OCI-LY3 (cell line): ENCODE results near the gene NIPAL3.

Source experiments
- H2AFZ ChIP-seq: fragments of 200-600, 300-600 bp; shearing (Covaris generic); 2 replicates; pipeline ENCODE4 v1.6.0; 2014; ENCODE audit warnings: antibody characterized with exemption, low read depth, low read length
- H3K27ac ChIP-seq: fragments of 200-600, 300-600 bp; sonication (generic); 2 replicates; pipeline ENCODE4 v1.5.1; 2014; ENCODE audit warnings: mild to moderate bottlenecking, low read length, moderate library complexity, mixed read lengths
- H3K27me3 ChIP-seq: fragments of 200-600, 300-600 bp; sonication (generic); 2 replicates; pipeline ENCODE4 v1.6.1; 2014; ENCODE audit warnings: low read depth, low read length, mixed read lengths
- H3K36me3 ChIP-seq: fragments of 200-600, 300-600 bp; sonication (generic); replicated peaks from 2 replicates; pipeline ENCODE3; 2014; ENCODE audit warnings: low read depth, low read length, mixed read lengths
- H3K4me1 ChIP-seq: fragments of 300-600, 200-600 bp; sonication (generic); 2 replicates; pipeline ENCODE4 v1.6.1; 2014; ENCODE audit warnings: low read length, mixed read lengths
- H3K4me2 ChIP-seq: fragments of 200-600, 300-600 bp; sonication (generic); 2 replicates; pipeline ENCODE4 v1.6.1; 2014; ENCODE audit warnings: low read length, mixed read lengths
- H3K4me3 ChIP-seq: fragments of 300-600, 200-600 bp; sonication (generic); 2 replicates; pipeline ENCODE4 v1.5.1; 2014; ENCODE audit warnings: antibody characterized with exemption, mild to moderate bottlenecking, low read length, moderate library complexity
- H3K79me2 ChIP-seq: fragments of 300-600, 200-600 bp; shearing (Covaris generic); 2 replicates; pipeline ENCODE4 v1.6.1; 2014; ENCODE audit warnings: mild to moderate bottlenecking, low read length, mixed read lengths
- H3K9ac ChIP-seq: fragments of 300-600, 200-600 bp; shearing (Covaris generic); 2 replicates; pipeline ENCODE4 v1.6.0; 2014; ENCODE audit warnings: mild to moderate bottlenecking, low read length, moderate library complexity
- H3K9me3 ChIP-seq: fragments of 200-600, 300-600 bp; shearing (Covaris generic); 2 replicates; pipeline ENCODE4 v1.6.1; 2014; ENCODE audit warnings: low read length, mixed read lengths; ENCODE audit not compliant: insufficient read depth
- H4K20me1 ChIP-seq: fragments of 200-600, 300-600 bp; sonication (generic); 2 replicates; pipeline ENCODE4 v1.6.1; 2016; ENCODE audit warnings: low read length, mixed read lengths; ENCODE audit not compliant: insufficient read depth
- EZH2phosphoT487 ChIP-seq: fragments of 200-600 bp; shearing (Covaris generic); IDR thresholded peaks from 2 replicates; pipeline ENCODE4 v1.6.1; 2018; ENCODE audit warnings: antibody characterized with exemption, mixed run types, low read depth
- TF ChIP-seq, protein P1 (sequence below): fragments of 200-600, 300-600 bp; sonication (generic); IDR thresholded peaks from 2 replicates; pipeline ENCODE4 v1.5.1; 2014; ENCODE audit warnings: antibody characterized with exemption, low read length, low read depth

Gene NIPAL3

GRCh38 chr1:24393892-24394291, 21.7 kb upstream of the NIPAL3 start:
- Histone ChIP-seq H3K4me1 (peaks cover 50% of the 10 kb centered on the region), H3K27me3 (no peaks in the 10 kb centered on the region), H3K9ac (peak overlapping the region; percentile 87; the same call in 1 of the 2 replicates), H3K4me2 (peak overlapping the region; percentile 83; the same call in 1 of the 2 replicates), H3K9me3 (no peaks in the 10 kb centered on the region), H2AFZ (no peak overlapping the region), H3K79me2 (no peaks in the 10 kb centered on the region), H3K36me3 (peaks cover 10% of the 10 kb centered on the region), H4K20me1 (no peaks in the 10 kb centered on the region), H3K4me3 (no peak overlapping the region), H3K27ac (peak overlapping the region; percentile 98)
- TF ChIP-seq, protein P1, sequence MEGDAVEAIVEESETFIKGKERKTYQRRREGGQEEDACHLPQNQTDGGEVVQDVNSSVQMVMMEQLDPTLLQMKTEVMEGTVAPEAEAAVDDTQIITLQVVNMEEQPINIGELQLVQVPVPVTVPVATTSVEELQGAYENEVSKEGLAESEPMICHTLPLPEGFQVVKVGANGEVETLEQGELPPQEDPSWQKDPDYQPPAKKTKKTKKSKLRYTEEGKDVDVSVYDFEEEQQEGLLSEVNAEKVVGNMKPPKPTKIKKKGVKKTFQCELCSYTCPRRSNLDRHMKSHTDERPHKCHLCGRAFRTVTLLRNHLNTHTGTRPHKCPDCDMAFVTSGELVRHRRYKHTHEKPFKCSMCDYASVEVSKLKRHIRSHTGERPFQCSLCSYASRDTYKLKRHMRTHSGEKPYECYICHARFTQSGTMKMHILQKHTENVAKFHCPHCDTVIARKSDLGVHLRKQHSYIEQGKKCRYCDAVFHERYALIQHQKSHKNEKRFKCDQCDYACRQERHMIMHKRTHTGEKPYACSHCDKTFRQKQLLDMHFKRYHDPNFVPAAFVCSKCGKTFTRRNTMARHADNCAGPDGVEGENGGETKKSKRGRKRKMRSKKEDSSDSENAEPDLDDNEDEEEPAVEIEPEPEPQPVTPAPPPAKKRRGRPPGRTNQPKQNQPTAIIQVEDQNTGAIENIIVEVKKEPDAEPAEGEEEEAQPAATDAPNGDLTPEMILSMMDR: no peak
- no peak for TF ChIP-seq EZH2phosphoT487

DNA sequence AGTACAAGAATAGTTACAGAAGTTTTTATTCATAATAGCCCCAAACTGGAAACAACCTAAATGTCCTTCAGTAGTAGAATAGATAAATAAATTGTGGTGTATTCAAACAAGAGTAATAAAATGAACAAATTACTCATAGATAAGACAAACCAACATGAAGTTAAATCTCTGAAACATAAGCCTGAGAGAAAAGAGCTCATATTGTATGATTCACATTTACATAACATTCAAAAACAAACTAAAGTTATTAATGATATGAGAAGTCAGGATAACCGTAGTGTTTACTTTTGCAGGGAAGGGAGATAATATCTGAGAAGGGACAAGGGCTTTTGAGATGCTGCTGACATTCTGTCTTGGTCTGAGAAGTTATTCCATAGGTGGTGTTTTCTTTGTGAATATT, 15.5 kb upstream of the NIPAL3 start:
- Histone ChIP-seq H2AFZ (no peak overlapping the region), H3K4me3 (no peak overlapping the region), H3K4me1 (no peaks in the 10 kb centered on the region), H3K27ac (no peak overlapping the region), H3K4me2 (no peak overlapping the region), H3K9ac (no peak overlapping the region), H3K36me3 (peaks cover 5% of the 10 kb centered on the region), H3K27me3 (no peaks in the 10 kb centered on the region), H4K20me1 (no peaks in the 10 kb centered on the region), H3K9me3 (no peaks in the 10 kb centered on the region), H3K79me2 (no peaks in the 10 kb centered on the region)
- TF ChIP-seq, protein P1: no peak
- TF ChIP-seq EZH2phosphoT487: no peak

GRCh38 chr1:24403806-24404205, 11.8 kb upstream of the NIPAL3 start:
- no peak overlapping the region for H3K4me3 ChIP-seq
- no peak overlapping the region for H2AFZ ChIP-seq
- H3K79me2 ChIP-seq: no peaks in the 10 kb centered on the region
- H3K27ac ChIP-seq: no peak overlapping the region
- H3K36me3 ChIP-seq: peaks cover 8% of the 10 kb centered on the region
- no peak overlapping the region for H3K9ac ChIP-seq
- no peak overlapping the region for H3K4me2 ChIP-seq
- H3K9me3 ChIP-seq: no peaks in the 10 kb centered on the region
- H3K4me1 ChIP-seq: no peaks in the 10 kb centered on the region
- TF ChIP-seq, protein P1: no peak
- no peak for TF ChIP-seq EZH2phosphoT487
- H3K27me3 ChIP-seq: no peaks in the 10 kb centered on the region
- H4K20me1 ChIP-seq: no peaks in the 10 kb centered on the region

GRCh38 chr1:24406788-24407187, 8.8 kb upstream of the NIPAL3 start:
- Histone ChIP-seq H3K9me3 (no peaks in the 10 kb centered on the region), H3K79me2 (no peaks in the 10 kb centered on the region), H3K4me2 (no peak overlapping the region), H2AFZ (no peak overlapping the region), H3K4me1 (no peaks in the 10 kb centered on the region), H3K9ac (no peak overlapping the region), H3K4me3 (no peak overlapping the region), H4K20me1 (no peaks in the 10 kb centered on the region), H3K27ac (no peak overlapping the region), H3K27me3 (no peaks in the 10 kb centered on the region), H3K36me3 (peaks cover 8% of the 10 kb centered on the region)
- no peak for TF ChIP-seq EZH2phosphoT487
- TF ChIP-seq, protein P1: no peak
